ENCODE measurements around the gene BICDL2. TPM values are rescaled to one million over a fixed set of nuclear protein-coding genes. Genes with fewer than 3 reads are reported as not detected.

Gene BICDL2
- total and polyA plus RNA-seq, 2 of the 8 experiments (the other 6 are each of a cell fraction or from before 2014, with no cell fraction given), result 7.3 to 15.9 TPM

DNA sequence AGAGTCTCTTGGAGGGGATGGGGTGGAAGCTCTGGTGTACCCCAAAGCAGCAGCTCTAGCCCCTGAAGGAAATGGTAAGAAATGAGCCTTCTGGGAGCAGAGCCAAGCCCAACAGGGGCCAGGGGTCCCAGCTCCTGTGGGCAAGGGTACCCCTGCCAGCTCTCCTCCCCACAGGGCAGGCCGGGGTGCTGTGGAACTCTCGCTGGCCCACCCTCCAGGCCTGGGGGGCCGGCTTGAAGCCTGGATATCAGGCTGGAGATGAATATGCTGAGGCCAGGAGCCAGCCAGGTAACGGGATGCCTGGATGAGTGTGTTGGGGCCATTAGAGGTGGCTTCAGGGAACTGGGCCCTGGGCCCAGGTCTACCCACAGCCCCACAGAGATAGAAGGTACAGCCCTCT lies 36.2 kb downstream of the BICDL2 start:
- 0 out of 2 replicates have a peak overlapping the region, but pooled peaks have one; percentile 29 for H2BK15ac ChIP-seq (ENCODE audit: low read length)
- no peaks in the 10 kb centered on the region for H3K79me1 ChIP-seq (ENCODE audit: low read depth, low read length)
- no peak overlapping the region for H2AFZ ChIP-seq (ENCODE audit: low read length)
- H2BK120ac ChIP-seq (replicated peaks; ENCODE audit: low read depth, low read length), result no peak overlapping the region
- H3K4me2 ChIP-seq (ENCODE audit: insufficient read depth in 1 of 2, low read depth in 2 of 2, low read length in 2 of 2), result no peak overlapping the region
- H2BK12ac ChIP-seq (ENCODE audit: low read depth, low read length), result 0 out of 2 replicates have a peak overlapping the region, but pooled peaks have one; percentile 17
- no peak overlapping the region for H4K91ac ChIP-seq (replicated peaks; ENCODE audit: insufficient read length, low read length)
- no peak overlapping the region for H3K4ac ChIP-seq (replicated peaks; ENCODE audit: insufficient read length, low read depth, low read length)
- no peak overlapping the region for H3K4me3 ChIP-seq (ENCODE audit: extremely low read depth in 1 of 4, insufficient read depth in 2 of 4, low read depth in 3 of 4, low read length in 4 of 4)
- peaks cover 0 to 2% of the 10 kb centered on the region in 2 experiments for H4K20me1 ChIP-seq (replicated peaks in 1 of 2; ENCODE audit: control insufficient read depth in 1 of 2, insufficient read depth in 2 of 2, low read length in 2 of 2)
- DNase-seq (ENCODE audit: low read depth in 1 of 2, low spot score in 2 of 2) (no peak), FAIRE-seq (no peak)
- no peak overlapping the region for H4K8ac ChIP-seq (ENCODE audit: extremely low read depth, insufficient read depth, low read length)
- ChIA-PET POLR2A (ENCODE audit: partially characterized antibody) (interaction anchor here (1.1 to 35.7 kb wide), 9 partner anchors 8 to 97 kb away, joined by 3 to 1808 read pairs (median 11); partner anchors contain the start of genes BICDL2, CLDN6, CLDN9 and HCFC1R1), CTCF (ENCODE audit: partially characterized antibody) (interaction anchor here (0.9 to 17.3 kb wide), 10 partner anchors 10 to 74 kb away, joined by 3 to 639 read pairs (median 8); partner anchors contain the start of genes BICDL2, CLDN6, CLDN9 and HCFC1R1)
- no peak overlapping the region for H4K5ac ChIP-seq (ENCODE audit: insufficient read length, low read depth, low read length)
- H3K23ac ChIP-seq (ENCODE audit: insufficient read length), result no peak overlapping the region
- no peaks in the 10 kb centered on the region for H3K36me3 ChIP-seq (ENCODE audit: control insufficient read depth in 2 of 4, insufficient read depth in 4 of 4, low read length in 3 of 4)
- no peak overlapping the region for H2BK5ac ChIP-seq (ENCODE audit: low read depth, low read length)
- H3K56ac ChIP-seq (replicated peaks; ENCODE audit: insufficient read length, low read depth, low read length), result no peak overlapping the region
- peaks cover 0 to 26% (median 10%) of the 10 kb centered on the region in 4 experiments; a peak in 6 of 7 replicates for H3K4me1 ChIP-seq (replicated peaks in 1 of 4; ENCODE audit: control insufficient read depth in 3 of 4, insufficient read depth in 4 of 4, low read length in 3 of 4)
- H2AK5ac ChIP-seq (ENCODE audit: low read depth, low read length), result peak overlapping the region; percentile 70; the same call in 1 of the 2 replicates
- H3K27me3 ChIP-seq (replicated peaks in 1 of 4; ENCODE audit: control insufficient read depth in 3 of 4, extremely low read depth in 1 of 4, insufficient read depth in 3 of 4, low read length in 3 of 4), result no peaks in the 10 kb centered on the region
- peaks cover 3% of the 10 kb centered on the region for H3K23me2 ChIP-seq (ENCODE audit: low read depth, low read length)
- no peak overlapping the region for H3K27ac ChIP-seq (ENCODE audit: low read depth, low read length)
- no peak overlapping the region for H3K18ac ChIP-seq (ENCODE audit: extremely low read depth, low read length)
- 92% methylated on average over 4 of the region's 4 CpGs; no CpG with 5 or more reads in 1 of the 2 experiments for WGBS, 2 experiments (ENCODE audit: extremely low coverage in 1 of 2, insufficient coverage in 1 of 2, insufficient read length in 1 of 2, insufficient replicate concordance in 2 of 2, low coverage in 1 of 2, low lambda C conversion rate in 2 of 2, missing lambda C conversion rate in 1 of 2)
- no peaks in the 10 kb centered on the region for H3K9me3 ChIP-seq (ENCODE audit: insufficient read depth in 2 of 2, low read depth in 1 of 2, low read length in 1 of 2)
- no peaks in the 10 kb centered on the region for H3K79me2 ChIP-seq (ENCODE audit: control insufficient read depth in 1 of 2, insufficient read depth in 2 of 2, low read length in 2 of 2)
- no peak overlapping the region for H3K9ac ChIP-seq (replicated peaks in 1 of 4; ENCODE audit: extremely low read depth in 1 of 4, low read depth in 3 of 4, low read length in 3 of 4)
- H3K14ac ChIP-seq (ENCODE audit: insufficient read length), result no peak overlapping the region
- no peak overlapping the region for H2BK20ac ChIP-seq (ENCODE audit: low read length)
- TF ChIP-seq EP300 (IDR thresholded peaks at IDR 0.05; ENCODE audit: borderline replicate concordance in 1 of 2, low read depth in 2 of 2, low read length in 2 of 2), result no peak
- no peak for TF ChIP-seq ASH2L (IDR thresholded peaks at IDR 0.05; ENCODE audit: low read length)
- TF ChIP-seq SAP30 (IDR thresholded peaks at IDR 0.05; ENCODE audit: insufficient read depth, insufficient replicate concordance, low read length), result no peak
- TF ChIP-seq CEBPB (IDR thresholded peaks at IDR 0.05; ENCODE audit: low read depth, low read length), result no peak
- no peak for TF ChIP-seq SP2 (IDR thresholded peaks at IDR 0.05; ENCODE audit: low read length)
- no peak for TF ChIP-seq GABPA (IDR thresholded peaks at IDR 0.05; ENCODE audit: borderline replicate concordance, insufficient read depth, low read length)
- no peak for TF ChIP-seq SUZ12 (IDR thresholded peaks at IDR 0.05; ENCODE audit: low read length)
- TF ChIP-seq RAD21 (IDR thresholded peaks at IDR 0.05 in 1 of 2, conservative IDR thresholded peaks at IDR 0.05 in 1 of 2; ENCODE audit: low read depth in 2 of 2, low read length in 2 of 2), result no peak
- no peak for TF ChIP-seq GTF2F1 (IDR thresholded peaks at IDR 0.05; ENCODE audit: borderline replicate concordance, low read depth, low read length)
- TF ChIP-seq, protein P1, sequence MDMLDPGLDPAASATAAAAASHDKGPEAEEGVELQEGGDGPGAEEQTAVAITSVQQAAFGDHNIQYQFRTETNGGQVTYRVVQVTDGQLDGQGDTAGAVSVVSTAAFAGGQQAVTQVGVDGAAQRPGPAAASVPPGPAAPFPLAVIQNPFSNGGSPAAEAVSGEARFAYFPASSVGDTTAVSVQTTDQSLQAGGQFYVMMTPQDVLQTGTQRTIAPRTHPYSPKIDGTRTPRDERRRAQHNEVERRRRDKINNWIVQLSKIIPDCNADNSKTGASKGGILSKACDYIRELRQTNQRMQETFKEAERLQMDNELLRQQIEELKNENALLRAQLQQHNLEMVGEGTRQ (IDR thresholded peaks at IDR 0.05; ENCODE audit: low read length), result no peak
- TF ChIP-seq, protein P2, sequence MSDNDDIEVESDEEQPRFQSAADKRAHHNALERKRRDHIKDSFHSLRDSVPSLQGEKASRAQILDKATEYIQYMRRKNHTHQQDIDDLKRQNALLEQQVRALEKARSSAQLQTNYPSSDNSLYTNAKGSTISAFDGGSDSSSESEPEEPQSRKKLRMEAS (IDR thresholded peaks at IDR 0.05), result no peak

Measured in H1 (cell line).